ENCODE data around the gene RBMS3. TPM values are rescaled to one million over a fixed set of nuclear protein-coding genes. Genes with fewer than 3 reads are reported as not detected.

RBMS3 gene
- total and polyA plus RNA-seq, 2 of the 13 experiments (the other 11 are each of a cell fraction or from before 2014, with no cell fraction given) = not detected

DNA sequence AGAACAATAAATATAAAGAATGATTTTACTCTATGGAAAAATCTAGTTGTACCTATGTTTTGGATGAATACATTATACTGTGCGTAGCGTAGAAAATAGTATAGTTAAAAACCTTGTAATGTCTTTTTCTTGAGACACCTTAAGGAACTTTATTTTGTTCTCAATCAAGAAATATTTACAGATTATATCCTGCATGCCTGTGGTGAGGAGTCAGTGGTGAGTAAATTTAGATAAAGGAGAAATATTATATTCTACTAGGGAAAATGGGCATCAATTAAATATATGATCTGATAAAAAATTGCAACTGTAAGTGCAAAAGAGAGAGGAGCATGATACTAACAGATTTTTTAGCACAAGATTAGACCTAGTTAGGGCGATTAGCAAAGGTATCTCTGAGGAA, 157.7 kb downstream of the RBMS3 start:
- H3K9me3 ChIP-seq (ENCODE audit: low read length) = no peaks in the 10 kb centered on the region
- intact Hi-C loops (cut with micrococcal nuclease; ENCODE audit: unreplicated experiment) (no loop called here), in situ Hi-C loops (cut with HindIII; ENCODE audit: extremely low pct_ligation_motif_present, low pct_unique_long_range_greater_than_20kb) (no loop called here)
- no TSS peak for BruUV-seq (replicated peaks)
- H3K36me3 ChIP-seq (replicated peaks in 1 of 2; ENCODE audit: control insufficient read depth in 1 of 2, insufficient read depth in 2 of 2, low read length in 2 of 2) = no peaks in the 10 kb centered on the region
- H4K20me1 ChIP-seq (ENCODE audit: insufficient read depth, low read length) = no peaks in the 10 kb centered on the region
- POLR2A ChIA-PET = no interaction called here
- no peak for TF ChIP-seq ARNTL (CRISPR knock-in tag; IDR thresholded peaks at IDR 0.05)
- no peak for TF ChIP-seq IRF2 (CRISPR knock-in tag; IDR thresholded peaks at IDR 0.05)
- TF ChIP-seq EED (CRISPR knock-in tag; IDR thresholded peaks at IDR 0.05) = no peak
- no peak for TF ChIP-seq ZNF841 (CRISPR knock-in tag; IDR thresholded peaks at IDR 0.05; ENCODE audit: borderline replicate concordance)
- no peak for TF ChIP-seq ZNF557 (CRISPR knock-in tag; IDR thresholded peaks at IDR 0.05)
- no peak for TF ChIP-seq ZFP37 (CRISPR knock-in tag; IDR thresholded peaks at IDR 0.05; ENCODE audit: borderline replicate concordance)
- TF ChIP-seq, protein P1, sequence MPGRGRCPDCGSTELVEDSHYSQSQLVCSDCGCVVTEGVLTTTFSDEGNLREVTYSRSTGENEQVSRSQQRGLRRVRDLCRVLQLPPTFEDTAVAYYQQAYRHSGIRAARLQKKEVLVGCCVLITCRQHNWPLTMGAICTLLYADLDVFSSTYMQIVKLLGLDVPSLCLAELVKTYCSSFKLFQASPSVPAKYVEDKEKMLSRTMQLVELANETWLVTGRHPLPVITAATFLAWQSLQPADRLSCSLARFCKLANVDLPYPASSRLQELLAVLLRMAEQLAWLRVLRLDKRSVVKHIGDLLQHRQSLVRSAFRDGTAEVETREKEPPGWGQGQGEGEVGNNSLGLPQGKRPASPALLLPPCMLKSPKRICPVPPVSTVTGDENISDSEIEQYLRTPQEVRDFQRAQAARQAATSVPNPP (CRISPR knock-in tag; IDR thresholded peaks at IDR 0.05) = no peak
- TF ChIP-seq ZNF556 (CRISPR knock-in tag; IDR thresholded peaks at IDR 0.05; ENCODE audit: borderline replicate concordance) = no peak
- TF ChIP-seq ZNF441 (CRISPR knock-in tag; IDR thresholded peaks at IDR 0.05; ENCODE audit: borderline replicate concordance) = no peak
- TF ChIP-seq, protein P2, sequence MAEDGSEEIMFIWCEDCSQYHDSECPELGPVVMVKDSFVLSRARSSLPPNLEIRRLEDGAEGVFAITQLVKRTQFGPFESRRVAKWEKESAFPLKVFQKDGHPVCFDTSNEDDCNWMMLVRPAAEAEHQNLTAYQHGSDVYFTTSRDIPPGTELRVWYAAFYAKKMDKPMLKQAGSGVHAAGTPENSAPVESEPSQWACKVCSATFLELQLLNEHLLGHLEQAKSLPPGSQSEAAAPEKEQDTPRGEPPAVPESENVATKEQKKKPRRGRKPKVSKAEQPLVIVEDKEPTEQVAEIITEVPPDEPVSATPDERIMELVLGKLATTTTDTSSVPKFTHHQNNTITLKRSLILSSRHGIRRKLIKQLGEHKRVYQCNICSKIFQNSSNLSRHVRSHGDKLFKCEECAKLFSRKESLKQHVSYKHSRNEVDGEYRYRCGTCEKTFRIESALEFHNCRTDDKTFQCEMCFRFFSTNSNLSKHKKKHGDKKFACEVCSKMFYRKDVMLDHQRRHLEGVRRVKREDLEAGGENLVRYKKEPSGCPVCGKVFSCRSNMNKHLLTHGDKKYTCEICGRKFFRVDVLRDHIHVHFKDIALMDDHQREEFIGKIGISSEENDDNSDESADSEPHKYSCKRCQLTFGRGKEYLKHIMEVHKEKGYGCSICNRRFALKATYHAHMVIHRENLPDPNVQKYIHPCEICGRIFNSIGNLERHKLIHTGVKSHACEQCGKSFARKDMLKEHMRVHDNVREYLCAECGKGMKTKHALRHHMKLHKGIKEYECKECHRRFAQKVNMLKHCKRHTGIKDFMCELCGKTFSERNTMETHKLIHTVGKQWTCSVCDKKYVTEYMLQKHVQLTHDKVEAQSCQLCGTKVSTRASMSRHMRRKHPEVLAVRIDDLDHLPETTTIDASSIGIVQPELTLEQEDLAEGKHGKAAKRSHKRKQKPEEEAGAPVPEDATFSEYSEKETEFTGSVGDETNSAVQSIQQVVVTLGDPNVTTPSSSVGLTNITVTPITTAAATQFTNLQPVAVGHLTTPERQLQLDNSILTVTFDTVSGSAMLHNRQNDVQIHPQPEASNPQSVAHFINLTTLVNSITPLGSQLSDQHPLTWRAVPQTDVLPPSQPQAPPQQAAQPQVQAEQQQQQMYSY (CRISPR knock-in tag; IDR thresholded peaks at IDR 0.05) = no peak
- TF ChIP-seq ZNF207 (IDR thresholded peaks at IDR 0.05; ENCODE audit: borderline replicate concordance) = no peak
- TF ChIP-seq CREM (IDR thresholded peaks at IDR 0.05) = no peak
- no peak for TF ChIP-seq CREM (CRISPR knock-in tag; IDR thresholded peaks at IDR 0.05)
- H3K79me2 ChIP-seq (ENCODE audit: insufficient read depth, low read length) = no peaks in the 10 kb centered on the region
- FAIRE-seq (no peak), ATAC-seq (no peak), DNase-seq (ENCODE audit: low spot score) (no peak)
- H3K4me3 ChIP-seq (replicated peaks in 1 of 3; ENCODE audit: insufficient read depth in 1 of 3, low read depth in 2 of 3, low read length in 3 of 3) = no peak overlapping the region
- no peak overlapping the region for H2AFZ ChIP-seq (ENCODE audit: low read length)
- H3K27me3 ChIP-seq (ENCODE audit: control insufficient read depth in 1 of 2, insufficient read depth in 2 of 2, low read length in 2 of 2) = no peaks in the 10 kb centered on the region
- CTCF ChIA-PET (ENCODE audit: low intra/inter-chr PET ratio, low total read pairs) = no interaction called here
- no peak overlapping the region for H3K4me2 ChIP-seq (ENCODE audit: low read depth, low read length)
- WGBS (ENCODE audit: low lambda C conversion rate) = 63% methylated on average over 3 of the region's 3 CpGs
- no peak overlapping the region for H3K9ac ChIP-seq (ENCODE audit: insufficient read depth, low read depth, low read length)
- no peaks in the 10 kb centered on the region for H3K4me1 ChIP-seq (ENCODE audit: insufficient read depth, low read length)
- H3K27ac ChIP-seq (ENCODE audit: extremely low read length, insufficient read depth, low read length) = no peak overlapping the region
